Liver (tissue), 3 donors: ENCODE measurements around the gene KDM2A.

Source experiments
- EGR1 ChIP-seq, 2 donors: IDR thresholded peaks; 2 replicates each; pipeline ENCODE4 v1.6.1; 2016 to 2018; ENCODE audit warnings: antibody characterized with exemption in 2 of 2, low read depth in 2 of 2
- GABPA ChIP-seq, 2 donors: IDR thresholded peaks in 1 of 2; conservative IDR thresholded peaks in 1 of 2; 2 replicates each; pipeline ENCODE4 v1.6.1; 2016; ENCODE audit warnings: antibody characterized with exemption in 2 of 2, mild to moderate bottlenecking in 1 of 2, moderate library complexity in 1 of 2
- JUND ChIP-seq, 2 donors: IDR thresholded peaks; 2 replicates each; pipeline ENCODE4 v1.6.1; 2016; ENCODE audit warnings: antibody characterized with exemption in 2 of 2
- RAD21 ChIP-seq, 2 donors: IDR thresholded peaks; 2 replicates each; pipeline ENCODE4 v1.6.1; 2016; ENCODE audit warnings: antibody characterized with exemption in 2 of 2, mild to moderate bottlenecking in 2 of 2
- TAF1 ChIP-seq: conservative IDR thresholded peaks from 2 replicates; pipeline ENCODE4 v1.6.1; 2016; ENCODE audit warnings: antibody characterized with exemption, mild to moderate bottlenecking
- TF ChIP-seq, protein P1 (sequence below): IDR thresholded peaks from 2 replicates; pipeline ENCODE4 v1.6.1; 2016; ENCODE audit warnings: antibody characterized with exemption
- TF ChIP-seq, protein P2 (sequence below): fragments of 150-350 bp; IDR thresholded peaks from 2 replicates; pipeline ENCODE4 v1.5.1; 2017; ENCODE audit warnings: improper control_type of control experiment, low read depth, low read length; ENCODE audit not compliant: missing input control
- TF ChIP-seq, protein P3 (sequence below): IDR thresholded peaks from 2 replicates; pipeline ENCODE4 v1.6.1; 2016; ENCODE audit warnings: antibody characterized with exemption
- TF ChIP-seq, protein P4 (sequence below): IDR thresholded peaks from 2 replicates; pipeline ENCODE4 v1.6.1; 2016; ENCODE audit warnings: antibody characterized with exemption, mild to moderate bottlenecking
- donor health status: healthy.
- donor health status: healthy.

DNA sequence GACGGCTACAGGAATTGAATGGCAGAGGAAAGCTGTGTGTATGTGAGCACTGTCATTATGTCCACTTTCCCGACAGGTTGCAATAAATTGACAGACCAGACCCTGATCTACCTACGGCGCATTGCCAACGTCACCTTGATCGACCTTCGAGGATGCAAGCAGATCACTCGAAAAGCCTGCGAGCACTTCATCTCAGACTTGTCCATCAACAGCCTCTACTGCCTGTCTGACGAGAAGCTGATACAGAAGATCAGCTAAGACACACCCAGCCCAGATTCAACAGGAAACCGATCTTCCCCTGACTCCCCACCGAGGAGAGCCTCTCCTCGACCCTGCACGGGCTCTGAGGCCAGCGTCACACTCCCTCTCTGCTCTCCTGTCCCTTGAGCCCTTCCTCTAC lies 135.7 kb downstream of the KDM2A start:
- TF ChIP-seq, protein P1, sequence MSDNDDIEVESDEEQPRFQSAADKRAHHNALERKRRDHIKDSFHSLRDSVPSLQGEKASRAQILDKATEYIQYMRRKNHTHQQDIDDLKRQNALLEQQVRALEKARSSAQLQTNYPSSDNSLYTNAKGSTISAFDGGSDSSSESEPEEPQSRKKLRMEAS, result no peak
- TF ChIP-seq, protein P2, sequence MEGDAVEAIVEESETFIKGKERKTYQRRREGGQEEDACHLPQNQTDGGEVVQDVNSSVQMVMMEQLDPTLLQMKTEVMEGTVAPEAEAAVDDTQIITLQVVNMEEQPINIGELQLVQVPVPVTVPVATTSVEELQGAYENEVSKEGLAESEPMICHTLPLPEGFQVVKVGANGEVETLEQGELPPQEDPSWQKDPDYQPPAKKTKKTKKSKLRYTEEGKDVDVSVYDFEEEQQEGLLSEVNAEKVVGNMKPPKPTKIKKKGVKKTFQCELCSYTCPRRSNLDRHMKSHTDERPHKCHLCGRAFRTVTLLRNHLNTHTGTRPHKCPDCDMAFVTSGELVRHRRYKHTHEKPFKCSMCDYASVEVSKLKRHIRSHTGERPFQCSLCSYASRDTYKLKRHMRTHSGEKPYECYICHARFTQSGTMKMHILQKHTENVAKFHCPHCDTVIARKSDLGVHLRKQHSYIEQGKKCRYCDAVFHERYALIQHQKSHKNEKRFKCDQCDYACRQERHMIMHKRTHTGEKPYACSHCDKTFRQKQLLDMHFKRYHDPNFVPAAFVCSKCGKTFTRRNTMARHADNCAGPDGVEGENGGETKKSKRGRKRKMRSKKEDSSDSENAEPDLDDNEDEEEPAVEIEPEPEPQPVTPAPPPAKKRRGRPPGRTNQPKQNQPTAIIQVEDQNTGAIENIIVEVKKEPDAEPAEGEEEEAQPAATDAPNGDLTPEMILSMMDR, result no peak
- no peak for TF ChIP-seq JUND (IDR thresholded peaks at IDR 0.05)
- TF ChIP-seq, protein P3, sequence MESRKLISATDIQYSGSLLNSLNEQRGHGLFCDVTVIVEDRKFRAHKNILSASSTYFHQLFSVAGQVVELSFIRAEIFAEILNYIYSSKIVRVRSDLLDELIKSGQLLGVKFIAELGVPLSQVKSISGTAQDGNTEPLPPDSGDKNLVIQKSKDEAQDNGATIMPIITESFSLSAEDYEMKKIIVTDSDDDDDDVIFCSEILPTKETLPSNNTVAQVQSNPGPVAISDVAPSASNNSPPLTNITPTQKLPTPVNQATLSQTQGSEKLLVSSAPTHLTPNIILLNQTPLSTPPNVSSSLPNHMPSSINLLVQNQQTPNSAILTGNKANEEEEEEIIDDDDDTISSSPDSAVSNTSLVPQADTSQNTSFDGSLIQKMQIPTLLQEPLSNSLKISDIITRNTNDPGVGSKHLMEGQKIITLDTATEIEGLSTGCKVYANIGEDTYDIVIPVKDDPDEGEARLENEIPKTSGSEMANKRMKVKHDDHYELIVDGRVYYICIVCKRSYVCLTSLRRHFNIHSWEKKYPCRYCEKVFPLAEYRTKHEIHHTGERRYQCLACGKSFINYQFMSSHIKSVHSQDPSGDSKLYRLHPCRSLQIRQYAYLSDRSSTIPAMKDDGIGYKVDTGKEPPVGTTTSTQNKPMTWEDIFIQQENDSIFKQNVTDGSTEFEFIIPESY, result no peak
- TF ChIP-seq GABPA (IDR thresholded peaks at IDR 0.05 in 1 of 2, conservative IDR thresholded peaks at IDR 0.05 in 1 of 2), result no peak
- TF ChIP-seq RAD21 (IDR thresholded peaks at IDR 0.05), result no peak
- no peak for TF ChIP-seq TAF1
- TF ChIP-seq, protein P4, sequence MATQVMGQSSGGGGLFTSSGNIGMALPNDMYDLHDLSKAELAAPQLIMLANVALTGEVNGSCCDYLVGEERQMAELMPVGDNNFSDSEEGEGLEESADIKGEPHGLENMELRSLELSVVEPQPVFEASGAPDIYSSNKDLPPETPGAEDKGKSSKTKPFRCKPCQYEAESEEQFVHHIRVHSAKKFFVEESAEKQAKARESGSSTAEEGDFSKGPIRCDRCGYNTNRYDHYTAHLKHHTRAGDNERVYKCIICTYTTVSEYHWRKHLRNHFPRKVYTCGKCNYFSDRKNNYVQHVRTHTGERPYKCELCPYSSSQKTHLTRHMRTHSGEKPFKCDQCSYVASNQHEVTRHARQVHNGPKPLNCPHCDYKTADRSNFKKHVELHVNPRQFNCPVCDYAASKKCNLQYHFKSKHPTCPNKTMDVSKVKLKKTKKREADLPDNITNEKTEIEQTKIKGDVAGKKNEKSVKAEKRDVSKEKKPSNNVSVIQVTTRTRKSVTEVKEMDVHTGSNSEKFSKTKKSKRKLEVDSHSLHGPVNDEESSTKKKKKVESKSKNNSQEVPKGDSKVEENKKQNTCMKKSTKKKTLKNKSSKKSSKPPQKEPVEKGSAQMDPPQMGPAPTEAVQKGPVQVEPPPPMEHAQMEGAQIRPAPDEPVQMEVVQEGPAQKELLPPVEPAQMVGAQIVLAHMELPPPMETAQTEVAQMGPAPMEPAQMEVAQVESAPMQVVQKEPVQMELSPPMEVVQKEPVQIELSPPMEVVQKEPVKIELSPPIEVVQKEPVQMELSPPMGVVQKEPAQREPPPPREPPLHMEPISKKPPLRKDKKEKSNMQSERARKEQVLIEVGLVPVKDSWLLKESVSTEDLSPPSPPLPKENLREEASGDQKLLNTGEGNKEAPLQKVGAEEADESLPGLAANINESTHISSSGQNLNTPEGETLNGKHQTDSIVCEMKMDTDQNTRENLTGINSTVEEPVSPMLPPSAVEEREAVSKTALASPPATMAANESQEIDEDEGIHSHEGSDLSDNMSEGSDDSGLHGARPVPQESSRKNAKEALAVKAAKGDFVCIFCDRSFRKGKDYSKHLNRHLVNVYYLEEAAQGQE, result no peak
- TF ChIP-seq EGR1 (IDR thresholded peaks at IDR 0.05; ENCODE audit: low read depth in 2 of 2), result no peak
